Measurements from ENCODE around the gene SLC39A10. TPM values are rescaled to one million over a fixed set of nuclear protein-coding genes. Genes with fewer than 3 reads are reported as not detected.

The SLC39A10 gene
- total RNA-seq, 1 donor from 2014 or later, result 37.4 TPM

DNA sequence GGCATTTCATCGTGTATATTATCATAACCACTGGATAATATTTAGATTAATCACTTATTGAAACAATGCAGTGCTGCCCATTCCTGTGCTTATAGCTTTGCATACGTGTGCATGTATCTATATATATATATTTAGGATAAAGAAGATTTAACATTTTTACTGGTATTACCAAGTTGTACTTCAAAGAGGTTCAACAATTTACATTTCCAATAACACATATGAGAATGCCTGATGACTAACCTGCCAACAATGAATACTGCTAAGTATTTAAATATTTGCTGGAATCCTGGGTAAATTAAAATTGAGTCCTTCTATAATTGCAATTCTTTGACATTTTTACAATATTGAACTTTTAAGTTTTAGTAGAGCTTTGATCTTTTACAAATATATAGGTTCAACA is 111.4 kb downstream of the SLC39A10 start:
- no peak overlapping the region for H3K27ac Mint-ChIP-seq (ENCODE audit: unreplicated experiment)
- H3K9me3 Mint-ChIP-seq (ENCODE audit: unreplicated experiment), result peaks cover 26% of the 10 kb centered on the region
- no peak overlapping the region for H3K4me3 Mint-ChIP-seq (ENCODE audit: unreplicated experiment)
- H3K36me3 Mint-ChIP-seq (ENCODE audit: unreplicated experiment), result peaks cover 2% of the 10 kb centered on the region
- no peaks in the 10 kb centered on the region for H3K4me1 Mint-ChIP-seq (ENCODE audit: unreplicated experiment)
- DNase-seq (ENCODE audit: extremely low spot score, unreplicated experiment), result no peak
- no peaks in the 10 kb centered on the region for H3K27me3 Mint-ChIP-seq (ENCODE audit: unreplicated experiment)
- TF ChIP-seq, protein P1, sequence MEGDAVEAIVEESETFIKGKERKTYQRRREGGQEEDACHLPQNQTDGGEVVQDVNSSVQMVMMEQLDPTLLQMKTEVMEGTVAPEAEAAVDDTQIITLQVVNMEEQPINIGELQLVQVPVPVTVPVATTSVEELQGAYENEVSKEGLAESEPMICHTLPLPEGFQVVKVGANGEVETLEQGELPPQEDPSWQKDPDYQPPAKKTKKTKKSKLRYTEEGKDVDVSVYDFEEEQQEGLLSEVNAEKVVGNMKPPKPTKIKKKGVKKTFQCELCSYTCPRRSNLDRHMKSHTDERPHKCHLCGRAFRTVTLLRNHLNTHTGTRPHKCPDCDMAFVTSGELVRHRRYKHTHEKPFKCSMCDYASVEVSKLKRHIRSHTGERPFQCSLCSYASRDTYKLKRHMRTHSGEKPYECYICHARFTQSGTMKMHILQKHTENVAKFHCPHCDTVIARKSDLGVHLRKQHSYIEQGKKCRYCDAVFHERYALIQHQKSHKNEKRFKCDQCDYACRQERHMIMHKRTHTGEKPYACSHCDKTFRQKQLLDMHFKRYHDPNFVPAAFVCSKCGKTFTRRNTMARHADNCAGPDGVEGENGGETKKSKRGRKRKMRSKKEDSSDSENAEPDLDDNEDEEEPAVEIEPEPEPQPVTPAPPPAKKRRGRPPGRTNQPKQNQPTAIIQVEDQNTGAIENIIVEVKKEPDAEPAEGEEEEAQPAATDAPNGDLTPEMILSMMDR (IDR thresholded peaks at IDR 0.05), result no peak

DNA sequence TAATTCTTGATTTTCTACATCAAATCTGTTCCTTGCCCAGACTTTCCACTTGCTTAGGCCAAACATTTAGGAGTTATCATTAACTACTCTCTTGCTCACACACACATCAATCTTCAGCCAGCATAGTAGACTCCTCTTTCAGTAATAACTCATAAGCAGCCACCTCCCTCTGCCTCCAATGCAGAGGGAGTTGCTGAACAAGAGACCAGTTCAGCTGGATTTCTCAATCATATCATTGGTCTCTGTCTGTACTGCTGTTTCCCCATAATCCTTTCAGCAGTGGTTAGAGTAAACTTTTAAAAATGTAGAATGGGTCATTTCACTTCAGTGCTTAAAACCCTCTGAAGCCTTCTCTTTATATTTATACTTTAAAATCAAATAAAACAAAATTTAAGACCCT is 112.9 kb downstream of the SLC39A10 start:
- Mint-ChIP-seq H3K9me3 (ENCODE audit: unreplicated experiment) (peaks cover 13% of the 10 kb centered on the region), H3K27ac (ENCODE audit: unreplicated experiment) (no peak overlapping the region), H3K4me1 (ENCODE audit: unreplicated experiment) (no peaks in the 10 kb centered on the region), H3K4me3 (ENCODE audit: unreplicated experiment) (no peak overlapping the region), H3K36me3 (ENCODE audit: unreplicated experiment) (no peaks in the 10 kb centered on the region), H3K27me3 (ENCODE audit: unreplicated experiment) (peaks cover 3% of the 10 kb centered on the region)
- TF ChIP-seq, protein P1 (IDR thresholded peaks at IDR 0.05), result no peak
- DNase-seq (ENCODE audit: extremely low spot score, unreplicated experiment), result no peak

DNA sequence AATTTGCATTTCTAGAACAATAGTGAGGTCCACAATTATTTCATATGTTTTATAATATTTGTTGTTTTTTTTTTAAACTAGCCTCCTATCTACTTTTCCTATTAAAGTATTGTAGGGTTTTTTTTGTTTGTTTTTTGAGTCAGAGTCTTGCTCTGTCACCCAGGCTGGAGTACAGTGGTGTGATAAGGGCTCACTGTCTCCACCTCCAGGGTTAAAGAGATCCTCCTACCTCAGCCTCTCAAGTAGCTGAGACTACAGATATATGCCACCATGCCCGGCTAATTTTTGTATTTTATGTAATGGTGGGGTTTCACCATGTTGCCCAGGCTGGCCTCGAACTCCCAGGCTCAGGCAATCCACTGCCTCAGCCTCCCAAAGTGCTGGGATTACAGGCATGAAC is 122.5 kb downstream of the SLC39A10 start:
- Mint-ChIP-seq H3K36me3 (ENCODE audit: unreplicated experiment) (no peaks in the 10 kb centered on the region), H3K27ac (ENCODE audit: unreplicated experiment) (no peak overlapping the region), H3K9me3 (ENCODE audit: unreplicated experiment) (no peaks in the 10 kb centered on the region), H3K27me3 (ENCODE audit: unreplicated experiment) (peaks cover 12% of the 10 kb centered on the region), H3K4me1 (ENCODE audit: unreplicated experiment) (no peaks in the 10 kb centered on the region), H3K4me3 (ENCODE audit: unreplicated experiment) (no peak overlapping the region)
- no peak for DNase-seq (ENCODE audit: extremely low spot score, unreplicated experiment)
- TF ChIP-seq, protein P1 (IDR thresholded peaks at IDR 0.05), result no peak

DNA sequence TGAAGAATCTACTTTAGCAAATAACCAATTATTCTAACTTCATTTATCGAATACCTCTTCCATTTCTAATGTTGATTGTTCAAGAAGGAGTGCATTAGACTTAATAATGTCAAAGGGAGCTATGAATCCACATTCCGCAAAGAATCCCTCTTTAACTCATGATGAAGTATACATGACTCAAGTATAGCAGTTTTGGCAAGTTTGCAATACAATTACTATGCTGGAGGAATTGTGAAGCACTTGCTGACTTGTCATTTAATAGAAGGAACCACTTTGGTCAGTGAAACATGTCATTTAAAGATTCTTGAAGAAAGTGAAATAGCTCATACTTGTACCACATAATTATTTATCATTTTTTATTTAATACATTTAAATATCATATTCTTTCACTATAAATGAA is 125.1 kb downstream of the SLC39A10 start:
- TF ChIP-seq, protein P1 (IDR thresholded peaks at IDR 0.05), result no peak
- Mint-ChIP-seq H3K4me1 (ENCODE audit: unreplicated experiment) (no peaks in the 10 kb centered on the region), H3K4me3 (ENCODE audit: unreplicated experiment) (no peak overlapping the region), H3K36me3 (ENCODE audit: unreplicated experiment) (no peaks in the 10 kb centered on the region), H3K27ac (ENCODE audit: unreplicated experiment) (no peak overlapping the region), H3K27me3 (ENCODE audit: unreplicated experiment) (peaks cover 15% of the 10 kb centered on the region), H3K9me3 (ENCODE audit: unreplicated experiment) (no peaks in the 10 kb centered on the region)
- no peak for DNase-seq (ENCODE audit: extremely low spot score, unreplicated experiment)
